GM13976 (cell line): ENCODE measurements around the gene ZNF57.
"Not testable (repeated sequence)": the region's sequence is repeated elsewhere in the genome, so short reads cannot be mapped to it uniquely, and the experiment has no call there.

Experiments used
- DNase-seq: peaks from one replicate; pipeline ENCODE4 v3.0.0; 2012; ENCODE audit warnings: low spot score
- in situ Hi-C: fragments of 300-500 bp; cut with MboI; formaldehyde crosslinking; loops from one replicate; pipeline ENCODE4 v1.12.0; 2022; ENCODE audit warnings: low sequenced_read_pairs, mixed read lengths, inconsistent platforms; ENCODE audit not compliant: unreplicated experiment
- TF ChIP-seq, protein P1 (sequence below): IDR thresholded peaks from 2 replicates; pipeline ENCODE4 v1.5.1; 2012; ENCODE audit warnings: borderline replicate concordance, mild to moderate bottlenecking; ENCODE audit not compliant: insufficient read depth; ENCODE audit errors: extremely low read depth, missing control alignments, control extremely low read depth

The ZNF57 gene

DNA sequence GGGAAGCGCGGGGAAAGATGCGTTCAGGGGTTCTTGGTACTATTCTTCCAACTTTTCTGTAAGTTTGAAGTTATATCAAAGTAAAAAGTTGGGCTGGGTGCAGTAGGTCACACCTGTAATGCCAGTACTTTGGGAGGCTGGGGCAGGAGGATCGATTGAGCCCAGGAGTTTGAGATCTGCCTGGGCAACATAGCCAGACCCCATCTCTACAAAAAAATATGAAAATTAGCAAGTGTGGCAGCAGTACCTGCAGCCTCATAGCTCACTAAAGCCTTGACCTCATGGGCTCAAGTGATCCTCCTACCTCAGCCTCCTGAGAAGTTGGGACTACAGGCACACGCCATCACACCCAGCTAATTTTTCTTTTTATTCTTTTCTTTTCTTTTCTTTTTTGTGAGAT lies 56.4 kb downstream of the ZNF57 start:
- no peak for DNase-seq
- in situ Hi-C loops = loop anchor here (10.0 kb wide), 1 partner anchor 148 kb away; no protein-coding TSS in a partner anchor
- TF ChIP-seq, protein P1, sequence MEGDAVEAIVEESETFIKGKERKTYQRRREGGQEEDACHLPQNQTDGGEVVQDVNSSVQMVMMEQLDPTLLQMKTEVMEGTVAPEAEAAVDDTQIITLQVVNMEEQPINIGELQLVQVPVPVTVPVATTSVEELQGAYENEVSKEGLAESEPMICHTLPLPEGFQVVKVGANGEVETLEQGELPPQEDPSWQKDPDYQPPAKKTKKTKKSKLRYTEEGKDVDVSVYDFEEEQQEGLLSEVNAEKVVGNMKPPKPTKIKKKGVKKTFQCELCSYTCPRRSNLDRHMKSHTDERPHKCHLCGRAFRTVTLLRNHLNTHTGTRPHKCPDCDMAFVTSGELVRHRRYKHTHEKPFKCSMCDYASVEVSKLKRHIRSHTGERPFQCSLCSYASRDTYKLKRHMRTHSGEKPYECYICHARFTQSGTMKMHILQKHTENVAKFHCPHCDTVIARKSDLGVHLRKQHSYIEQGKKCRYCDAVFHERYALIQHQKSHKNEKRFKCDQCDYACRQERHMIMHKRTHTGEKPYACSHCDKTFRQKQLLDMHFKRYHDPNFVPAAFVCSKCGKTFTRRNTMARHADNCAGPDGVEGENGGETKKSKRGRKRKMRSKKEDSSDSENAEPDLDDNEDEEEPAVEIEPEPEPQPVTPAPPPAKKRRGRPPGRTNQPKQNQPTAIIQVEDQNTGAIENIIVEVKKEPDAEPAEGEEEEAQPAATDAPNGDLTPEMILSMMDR = no peak

DNA sequence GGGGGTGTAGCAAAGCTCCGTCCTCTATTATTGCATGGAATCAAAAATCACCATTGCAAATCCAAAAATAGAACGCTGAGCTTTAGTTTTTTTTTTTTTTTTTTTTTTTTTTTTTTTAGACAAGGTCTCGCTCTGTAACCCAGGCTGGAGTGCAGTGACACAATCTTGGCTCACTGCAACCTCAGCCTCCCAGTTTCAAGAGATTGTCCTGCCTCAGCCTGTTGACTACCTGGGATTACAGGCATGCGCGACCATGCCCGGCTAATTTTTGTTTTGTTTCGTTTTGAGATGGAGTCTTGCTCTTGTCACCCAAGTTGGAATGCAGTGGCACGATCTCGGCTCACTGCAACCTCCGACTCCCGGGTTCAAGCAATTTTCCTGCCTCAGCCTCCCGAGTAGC lies 59.4 kb downstream of the ZNF57 start:
- TF ChIP-seq, protein P1 = no peak
- DNase-seq = no peak
- in situ Hi-C loops = no loop called here

DNA sequence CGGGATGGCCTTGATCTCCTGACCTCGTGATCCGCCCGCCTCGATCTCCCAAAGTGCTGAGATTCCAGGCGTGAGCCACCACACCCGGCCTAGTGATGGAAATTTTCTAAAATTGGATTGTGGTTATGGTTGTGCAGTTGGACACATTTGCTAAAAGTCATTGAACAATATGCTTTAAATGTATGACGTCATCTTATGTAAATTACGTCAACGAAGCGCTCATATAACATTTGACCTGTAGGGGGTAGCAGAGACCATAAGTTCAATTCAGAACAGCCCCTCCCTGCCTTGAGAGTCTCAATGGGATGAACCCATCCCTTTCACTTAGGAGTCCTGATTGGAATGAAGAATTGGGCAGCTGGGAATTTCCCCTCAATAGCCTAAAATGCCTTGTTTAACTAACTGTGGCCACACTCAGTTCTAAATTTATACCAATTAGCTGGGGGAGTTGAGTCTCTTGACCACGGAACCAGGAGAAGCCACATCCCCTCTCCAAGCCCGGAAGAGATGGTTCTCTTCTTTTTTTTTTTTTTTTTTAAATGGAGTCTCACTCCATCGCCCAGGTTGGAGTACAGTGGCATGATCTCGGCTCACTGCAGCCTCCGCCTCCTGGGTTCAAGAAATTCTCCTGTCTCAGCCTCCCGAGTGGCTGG lies 61.4 kb downstream of the ZNF57 start:
- DNase-seq = peak; percentile 82
- in situ Hi-C loops = no loop called here
- TF ChIP-seq, protein P1 = peak; percentile 44

DNA sequence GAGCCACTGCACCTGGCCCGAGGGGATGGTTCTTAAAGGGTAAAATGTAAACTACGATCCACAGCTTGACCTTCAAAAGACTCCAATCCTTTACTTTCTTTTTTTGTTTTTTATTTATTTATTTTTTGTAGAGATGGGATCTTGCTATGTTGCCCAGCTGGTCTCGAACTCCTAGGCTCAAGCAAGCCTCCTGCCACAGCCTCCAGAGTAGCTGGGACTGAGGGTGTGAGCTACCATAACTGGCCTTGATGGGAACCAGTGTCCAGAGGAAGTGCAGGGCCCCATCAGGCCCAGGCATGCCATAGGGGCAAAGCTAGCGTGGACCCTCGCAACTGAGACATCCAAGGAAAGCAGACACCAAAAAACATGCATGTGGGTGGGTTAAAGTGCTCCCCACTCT lies 62.4 kb downstream of the ZNF57 start:
- in situ Hi-C loops = no loop called here

DNA sequence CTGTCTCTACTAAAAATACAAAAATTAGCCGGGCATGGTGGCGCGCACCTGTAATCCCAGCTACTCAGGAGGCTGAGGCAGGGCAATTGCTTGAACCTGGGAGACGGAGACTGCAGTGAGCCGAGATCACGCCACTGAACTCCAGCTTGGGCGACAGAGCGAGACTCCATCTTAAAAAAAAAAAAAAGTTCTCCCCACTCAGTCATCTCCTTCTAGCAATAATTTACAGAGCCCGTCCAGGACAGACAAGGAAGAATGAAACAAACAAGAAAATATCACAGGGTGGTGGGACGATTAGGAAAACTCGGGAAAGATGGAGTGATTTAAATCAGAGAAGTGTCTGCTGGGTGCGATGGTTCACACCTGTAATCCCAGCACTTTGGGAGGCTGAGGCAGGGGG lies 62.9 kb downstream of the ZNF57 start:
- DNase-seq, in situ Hi-C loops: not testable (repeated sequence)

More for the DNA sequence above, 62.4 kb downstream of the ZNF57 start:
- TF ChIP-seq, protein P1 = no peak
- DNase-seq = no peak

DNA sequence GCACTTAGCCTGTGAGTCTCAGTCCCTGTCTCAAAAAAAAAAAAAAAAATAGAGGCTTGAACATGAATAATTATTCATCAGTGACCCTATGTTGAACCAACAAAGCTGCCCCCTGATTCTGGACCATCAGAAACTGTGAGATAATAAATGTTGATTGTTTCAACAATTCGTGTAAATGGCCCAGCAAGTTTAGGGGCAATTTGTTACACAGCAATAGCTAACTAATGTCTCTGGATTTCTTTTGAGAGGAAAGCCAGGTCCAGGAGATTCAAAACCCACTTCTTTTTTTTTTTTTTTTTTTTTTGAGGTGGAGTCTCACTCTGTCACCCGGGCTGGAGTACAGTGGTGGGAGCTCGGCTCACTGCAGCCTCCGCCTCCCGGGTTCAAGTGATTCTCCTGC lies 64.1 kb downstream of the ZNF57 start:
- in situ Hi-C loops = no loop called here
- no peak for DNase-seq
- TF ChIP-seq, protein P1 = no peak

DNA sequence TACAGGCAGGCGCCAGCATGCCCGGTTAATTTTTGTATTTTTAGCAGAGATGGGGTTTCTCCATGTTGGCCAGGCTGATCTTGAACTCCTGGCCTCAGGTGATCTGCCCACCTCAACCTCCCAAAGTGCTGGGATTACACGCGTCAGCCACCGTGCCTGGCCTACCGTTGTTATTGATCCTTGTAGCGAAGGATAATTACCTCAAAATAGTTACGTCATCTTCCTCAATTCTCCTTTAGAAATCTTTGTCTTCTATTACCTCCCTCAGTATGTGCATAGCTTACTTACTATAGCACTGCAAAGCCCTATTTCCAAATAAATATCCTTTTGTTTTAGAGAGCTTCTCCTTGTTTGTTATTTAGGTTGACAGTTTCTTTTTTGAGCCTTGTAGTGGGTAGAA lies 67.2 kb downstream of the ZNF57 start:
- TF ChIP-seq, protein P1 = no peak
- in situ Hi-C loops = no loop called here
- DNase-seq = no peak
